HL-60 (cell line): Measurements from ENCODE around the gene GNG4.
"Not testable (repeated sequence)": the region's sequence is repeated elsewhere in the genome, so short reads cannot be mapped to it uniquely, and the experiment has no call there.

Source experiments
- GABPA ChIP-seq: IDR thresholded peaks from 2 replicates; pipeline ENCODE4 v1.6.1; 2012; ENCODE audit warnings: low read depth
- TF ChIP-seq, protein P1 (sequence below): IDR thresholded peaks from 2 replicates; pipeline ENCODE4 v1.6.1; 2012; ENCODE audit warnings: low read depth; ENCODE audit not compliant: insufficient replicate concordance
- TF ChIP-seq, protein P2 (sequence below): IDR thresholded peaks from one replicate; pipeline ENCODE4 v1.5.1; 2011; ENCODE audit warnings: low read length, control low read depth, inconsistent platforms; ENCODE audit not compliant: insufficient read depth

- TF ChIP-seq, protein P1, sequence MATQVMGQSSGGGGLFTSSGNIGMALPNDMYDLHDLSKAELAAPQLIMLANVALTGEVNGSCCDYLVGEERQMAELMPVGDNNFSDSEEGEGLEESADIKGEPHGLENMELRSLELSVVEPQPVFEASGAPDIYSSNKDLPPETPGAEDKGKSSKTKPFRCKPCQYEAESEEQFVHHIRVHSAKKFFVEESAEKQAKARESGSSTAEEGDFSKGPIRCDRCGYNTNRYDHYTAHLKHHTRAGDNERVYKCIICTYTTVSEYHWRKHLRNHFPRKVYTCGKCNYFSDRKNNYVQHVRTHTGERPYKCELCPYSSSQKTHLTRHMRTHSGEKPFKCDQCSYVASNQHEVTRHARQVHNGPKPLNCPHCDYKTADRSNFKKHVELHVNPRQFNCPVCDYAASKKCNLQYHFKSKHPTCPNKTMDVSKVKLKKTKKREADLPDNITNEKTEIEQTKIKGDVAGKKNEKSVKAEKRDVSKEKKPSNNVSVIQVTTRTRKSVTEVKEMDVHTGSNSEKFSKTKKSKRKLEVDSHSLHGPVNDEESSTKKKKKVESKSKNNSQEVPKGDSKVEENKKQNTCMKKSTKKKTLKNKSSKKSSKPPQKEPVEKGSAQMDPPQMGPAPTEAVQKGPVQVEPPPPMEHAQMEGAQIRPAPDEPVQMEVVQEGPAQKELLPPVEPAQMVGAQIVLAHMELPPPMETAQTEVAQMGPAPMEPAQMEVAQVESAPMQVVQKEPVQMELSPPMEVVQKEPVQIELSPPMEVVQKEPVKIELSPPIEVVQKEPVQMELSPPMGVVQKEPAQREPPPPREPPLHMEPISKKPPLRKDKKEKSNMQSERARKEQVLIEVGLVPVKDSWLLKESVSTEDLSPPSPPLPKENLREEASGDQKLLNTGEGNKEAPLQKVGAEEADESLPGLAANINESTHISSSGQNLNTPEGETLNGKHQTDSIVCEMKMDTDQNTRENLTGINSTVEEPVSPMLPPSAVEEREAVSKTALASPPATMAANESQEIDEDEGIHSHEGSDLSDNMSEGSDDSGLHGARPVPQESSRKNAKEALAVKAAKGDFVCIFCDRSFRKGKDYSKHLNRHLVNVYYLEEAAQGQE: not testable (repeated sequence)
- TF ChIP-seq, protein P2, sequence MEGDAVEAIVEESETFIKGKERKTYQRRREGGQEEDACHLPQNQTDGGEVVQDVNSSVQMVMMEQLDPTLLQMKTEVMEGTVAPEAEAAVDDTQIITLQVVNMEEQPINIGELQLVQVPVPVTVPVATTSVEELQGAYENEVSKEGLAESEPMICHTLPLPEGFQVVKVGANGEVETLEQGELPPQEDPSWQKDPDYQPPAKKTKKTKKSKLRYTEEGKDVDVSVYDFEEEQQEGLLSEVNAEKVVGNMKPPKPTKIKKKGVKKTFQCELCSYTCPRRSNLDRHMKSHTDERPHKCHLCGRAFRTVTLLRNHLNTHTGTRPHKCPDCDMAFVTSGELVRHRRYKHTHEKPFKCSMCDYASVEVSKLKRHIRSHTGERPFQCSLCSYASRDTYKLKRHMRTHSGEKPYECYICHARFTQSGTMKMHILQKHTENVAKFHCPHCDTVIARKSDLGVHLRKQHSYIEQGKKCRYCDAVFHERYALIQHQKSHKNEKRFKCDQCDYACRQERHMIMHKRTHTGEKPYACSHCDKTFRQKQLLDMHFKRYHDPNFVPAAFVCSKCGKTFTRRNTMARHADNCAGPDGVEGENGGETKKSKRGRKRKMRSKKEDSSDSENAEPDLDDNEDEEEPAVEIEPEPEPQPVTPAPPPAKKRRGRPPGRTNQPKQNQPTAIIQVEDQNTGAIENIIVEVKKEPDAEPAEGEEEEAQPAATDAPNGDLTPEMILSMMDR: not testable (repeated sequence)
- TF ChIP-seq GABPA: not testable (repeated sequence)
Measured at GRCh38 chr1:235638612-235639011, 11.0 kb downstream of the GNG4 start.
